ENCODE results near the gene MAPK9.
"Not testable (repeated sequence)": the region's sequence is repeated elsewhere in the genome, so short reads cannot be mapped to it uniquely, and the experiment has no call there.

MAPK9 gene

DNA sequence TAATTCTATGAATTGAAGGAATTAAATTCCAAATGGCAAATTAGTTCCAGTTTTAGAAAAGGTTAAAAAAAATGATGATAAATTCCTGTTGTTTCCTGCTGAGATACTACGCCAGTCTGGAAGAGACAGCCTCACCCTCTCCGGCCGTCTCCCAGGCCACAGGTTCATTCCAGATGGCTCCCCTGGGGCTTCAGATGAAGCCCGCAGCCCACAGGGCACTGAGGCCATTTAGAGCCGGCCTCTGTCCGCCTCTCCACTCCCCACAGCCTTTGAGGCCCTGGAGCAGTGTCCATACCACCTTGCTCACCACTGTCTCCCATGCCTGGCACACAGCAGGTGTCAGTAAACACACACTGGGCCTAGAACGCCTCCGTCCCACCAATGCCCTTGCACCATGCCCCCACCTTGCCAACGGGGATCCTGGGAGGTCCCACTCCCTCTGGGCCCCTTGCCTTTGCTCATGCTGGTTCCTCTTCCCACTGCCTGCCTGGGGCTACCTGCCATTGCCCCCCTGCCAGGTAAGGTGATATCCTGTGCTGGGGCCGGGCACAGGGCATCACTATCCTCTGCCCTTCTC, 35.2 kb upstream of the MAPK9 start:
- DNase-seq (ENCODE audit: low spot score), result no peak

DNA sequence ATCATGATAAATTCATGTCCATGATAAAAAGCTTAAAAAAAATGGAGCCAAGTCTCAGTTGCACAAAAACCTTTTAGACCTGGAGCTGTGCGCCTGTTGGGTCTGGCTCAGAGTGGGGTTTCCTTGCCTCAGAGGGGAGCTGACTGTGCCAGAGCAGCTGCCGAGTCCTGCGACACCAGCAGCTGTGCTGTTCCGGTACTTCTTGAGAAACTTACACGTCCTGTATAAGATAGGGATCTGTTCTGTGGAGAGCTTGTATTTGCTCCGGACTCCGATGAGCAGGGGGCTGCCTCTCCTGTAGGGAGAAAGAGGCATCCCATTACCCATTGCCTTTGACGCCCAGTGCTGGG, 32.7 kb upstream of the MAPK9 start:
- DNase-seq (ENCODE audit: low spot score), result no peak

DNA sequence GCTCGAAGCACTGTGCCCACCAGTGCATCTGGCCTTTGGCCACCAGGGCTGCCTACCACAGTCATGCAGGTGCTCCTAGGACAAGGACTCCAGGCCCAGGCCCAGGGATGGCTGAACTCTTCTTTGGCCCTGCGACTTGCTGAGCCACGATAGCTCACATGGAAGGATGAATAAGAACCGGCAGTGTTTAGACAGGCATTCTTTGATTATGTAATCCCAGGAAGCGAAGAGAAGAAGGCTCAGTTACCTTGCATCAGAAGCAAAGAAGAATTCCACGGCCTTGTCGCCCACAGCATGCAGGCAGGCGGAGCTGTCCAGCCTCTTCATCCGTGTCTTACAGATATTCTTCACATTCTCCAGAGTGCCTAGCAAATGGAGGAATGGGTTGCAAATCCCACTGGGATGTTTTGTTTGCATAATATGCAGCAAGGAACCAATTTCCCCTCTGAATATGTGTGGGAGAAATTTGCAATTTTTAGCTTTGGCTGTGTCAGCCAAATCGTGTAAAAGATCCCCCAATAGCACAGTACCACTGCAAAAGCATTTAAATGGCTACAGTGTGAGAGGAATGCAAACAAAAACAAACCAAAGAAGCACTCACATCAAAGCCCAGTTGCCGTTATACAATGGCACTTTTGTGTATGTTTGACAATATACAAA, 32.2 kb upstream of the MAPK9 start:
- DNase-seq (ENCODE audit: low spot score), result no peak

DNA sequence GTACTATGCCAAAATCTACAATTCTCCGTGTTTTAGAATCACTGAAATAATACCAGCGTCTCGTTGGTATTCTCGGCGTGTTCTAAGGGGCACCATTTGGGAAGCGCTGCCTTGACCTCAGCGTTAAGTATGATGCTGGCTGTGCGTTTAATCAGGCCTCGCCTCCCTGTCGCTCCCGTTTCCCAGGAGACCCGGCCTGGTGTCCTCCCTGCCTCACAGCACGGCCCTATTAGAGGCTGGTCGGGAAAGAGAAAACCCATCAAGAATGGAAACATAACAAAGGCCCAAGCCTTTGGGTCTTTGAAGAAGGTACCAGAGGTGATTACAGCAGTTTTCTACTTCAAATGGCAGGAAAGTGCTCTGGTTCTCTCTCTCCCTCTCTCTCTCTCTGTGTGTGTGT, 31.3 kb upstream of the MAPK9 start:
- DNase-seq (ENCODE audit: low spot score), result no peak

DNA sequence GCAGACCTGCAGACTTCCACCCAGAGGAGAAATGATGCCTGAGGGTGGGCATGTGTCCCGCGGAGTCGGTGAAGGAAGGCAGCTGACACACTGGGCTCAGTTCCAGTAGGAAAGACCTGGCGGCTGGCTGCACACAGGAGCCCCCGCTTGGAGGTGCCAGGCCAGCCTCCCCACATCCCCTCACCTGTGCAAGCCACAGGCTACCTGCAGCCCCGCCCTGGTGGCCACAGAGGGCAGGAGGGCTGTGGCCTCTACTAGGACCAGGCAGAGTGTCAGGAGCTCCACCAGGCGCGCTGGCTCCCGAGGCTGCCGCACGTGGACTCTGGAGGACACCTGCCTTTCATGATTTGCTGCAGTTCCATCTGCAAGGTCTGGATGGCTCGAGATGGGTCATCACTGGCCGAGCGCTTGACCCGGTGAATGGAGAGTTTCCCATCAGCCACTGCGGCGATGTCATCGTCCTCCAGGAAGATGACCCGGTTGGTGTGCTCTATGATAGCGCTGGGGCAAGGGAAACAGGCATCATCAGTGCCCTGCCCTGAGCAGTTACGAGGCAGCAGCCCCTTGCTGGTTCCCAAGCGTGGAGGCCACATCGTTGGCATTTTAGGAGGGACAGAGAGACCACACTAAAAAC, 26.7 kb upstream of the MAPK9 start:
- no peak for DNase-seq (ENCODE audit: low spot score)

DNA sequence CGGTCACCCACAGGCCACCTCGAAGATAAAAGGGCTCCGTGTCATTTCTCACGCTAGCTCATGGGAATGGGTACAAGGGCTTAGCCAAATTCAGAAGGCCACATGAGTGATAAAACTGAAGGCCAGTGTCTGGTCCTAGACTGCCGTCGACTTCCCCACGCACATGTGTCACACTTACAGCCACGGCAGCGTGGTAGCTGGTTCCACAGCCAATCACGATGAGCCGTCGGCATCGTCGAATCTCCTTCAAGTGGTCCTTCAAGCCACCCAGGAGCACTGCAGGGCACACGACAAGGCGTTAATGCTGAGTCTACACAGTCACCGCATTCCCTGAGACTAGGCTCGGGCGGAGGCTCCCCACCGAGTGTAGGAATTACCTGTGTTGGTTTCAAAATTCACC, 24.7 kb upstream of the MAPK9 start:
- no peak for DNase-seq (ENCODE audit: low spot score)

DNA sequence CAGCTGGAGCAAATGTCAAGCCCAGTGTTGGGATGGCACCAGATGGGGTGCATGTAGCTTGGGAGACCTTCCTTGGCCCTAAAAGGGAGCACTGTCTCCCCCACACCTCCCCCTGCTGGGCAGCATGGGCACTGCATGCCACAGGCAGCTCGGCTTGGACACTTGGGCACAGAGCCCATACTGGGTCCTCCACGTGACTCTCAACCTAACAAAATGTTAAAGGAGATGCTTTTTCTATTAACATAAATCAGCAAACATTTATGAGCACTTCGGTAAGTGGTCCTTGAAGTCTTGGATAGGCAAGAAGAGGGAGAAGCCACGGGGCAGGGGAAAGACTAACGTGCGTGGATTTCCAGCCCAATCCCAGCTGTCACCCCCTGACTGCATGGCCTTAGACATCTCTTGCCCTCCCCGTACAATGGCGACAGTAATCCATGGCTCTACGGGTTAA, 23.9 kb upstream of the MAPK9 start:
- DNase-seq (ENCODE audit: low spot score), result peak; percentile 83

DNA sequence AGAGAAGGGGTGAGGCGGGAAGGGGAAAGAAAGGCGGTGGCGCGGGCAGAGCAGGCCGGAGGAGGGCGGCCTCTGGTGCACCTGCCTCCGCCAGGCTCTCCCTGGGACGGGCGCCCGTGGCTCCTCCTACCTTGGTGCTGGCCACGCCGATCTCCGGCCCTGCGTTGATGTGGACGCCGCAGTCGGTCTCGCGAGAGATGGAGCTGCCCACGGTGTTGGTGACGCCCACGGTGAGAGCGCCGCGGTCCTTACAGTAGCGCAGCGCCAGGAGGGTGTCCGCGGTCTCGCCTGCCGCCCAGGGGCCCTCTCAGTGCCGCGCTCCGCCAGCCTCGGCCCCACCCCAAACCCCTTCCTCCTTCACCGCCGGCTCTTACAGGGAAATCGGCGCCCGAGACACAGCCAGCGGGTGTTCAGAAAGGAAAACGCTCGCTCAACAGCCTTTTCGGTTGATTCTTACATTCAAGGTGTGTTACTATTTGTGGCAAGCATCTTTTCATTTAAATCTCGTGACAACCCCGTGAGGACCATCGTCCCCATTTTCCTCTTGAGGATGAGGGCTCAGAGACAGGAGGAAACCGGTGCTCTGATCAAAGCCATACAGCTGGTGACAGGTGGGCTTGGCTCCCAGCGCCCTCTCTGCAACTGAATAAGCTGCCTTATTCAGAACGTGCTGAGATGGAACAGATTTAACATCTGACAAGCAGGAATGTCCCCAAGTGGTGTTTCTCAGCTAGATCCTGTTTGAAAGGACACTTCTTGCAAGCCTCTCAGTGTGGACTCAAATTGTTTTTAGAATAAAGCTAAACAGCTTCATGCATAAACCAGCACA, 22.0 kb upstream of the MAPK9 start:
- DNase-seq (ENCODE audit: low spot score), result peak; percentile 91

DNA sequence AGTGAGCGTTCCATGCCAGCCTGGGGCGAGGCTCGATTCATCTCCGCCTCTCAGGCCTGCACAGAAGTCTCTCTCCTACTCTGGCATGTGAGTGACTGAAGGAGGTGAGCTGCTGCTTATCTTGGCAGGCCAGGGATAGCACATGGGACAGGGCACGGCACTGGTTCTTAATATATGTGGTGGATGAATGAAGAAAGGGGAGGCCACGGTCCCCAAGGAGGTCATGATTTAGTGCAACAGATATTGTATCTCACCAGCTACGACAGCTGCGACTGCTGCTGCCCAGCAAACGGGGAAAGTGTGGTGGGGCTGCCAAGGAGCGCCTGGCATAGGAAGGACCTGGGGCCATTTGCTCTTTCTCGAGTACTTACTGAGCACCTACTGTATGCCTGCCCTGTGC, 19.3 kb upstream of the MAPK9 start:
- no peak for DNase-seq (ENCODE audit: low spot score)

DNA sequence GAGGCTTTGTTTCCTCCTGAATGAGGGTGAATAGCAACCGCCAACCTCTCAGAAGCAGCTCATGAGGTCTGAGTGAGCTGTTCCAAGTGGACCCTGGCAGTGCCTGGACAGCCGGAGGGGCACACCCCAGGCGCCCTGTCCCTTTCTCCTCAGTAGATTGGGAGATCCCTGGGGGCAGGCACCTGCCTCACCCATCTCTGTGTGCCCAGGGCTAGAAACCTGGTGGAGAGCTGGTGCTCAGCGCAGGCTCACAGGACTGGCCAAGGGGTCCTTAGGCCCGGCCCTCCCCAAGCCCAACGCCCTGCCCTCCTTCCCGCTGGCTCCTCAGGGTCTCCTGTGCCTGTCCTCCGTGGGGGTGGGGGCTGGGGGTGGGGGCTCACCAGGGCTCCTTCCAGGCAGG, 14.9 kb upstream of the MAPK9 start:
- no peak for DNase-seq (ENCODE audit: low spot score)

DNA sequence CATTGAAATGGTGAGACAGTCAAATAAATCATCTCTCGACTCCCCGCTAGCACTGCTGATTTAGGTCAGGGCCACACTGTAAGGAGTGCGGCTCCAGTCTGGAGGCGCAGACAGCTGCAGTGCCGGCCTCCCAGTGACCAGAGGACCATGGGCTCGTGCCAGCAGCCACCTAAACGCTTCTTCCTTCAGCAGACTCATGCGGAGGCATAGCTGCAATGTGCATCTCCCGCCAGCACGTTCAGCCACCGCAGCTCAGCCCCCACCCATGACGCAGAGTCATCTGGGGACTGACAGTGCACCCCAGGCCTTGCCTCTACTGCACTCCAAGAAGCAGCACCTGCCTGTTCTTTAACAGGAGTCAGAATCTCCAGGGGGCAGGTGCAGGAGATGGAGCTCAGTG, 13.6 kb upstream of the MAPK9 start:
- DNase-seq (ENCODE audit: low spot score), result no peak

DNA sequence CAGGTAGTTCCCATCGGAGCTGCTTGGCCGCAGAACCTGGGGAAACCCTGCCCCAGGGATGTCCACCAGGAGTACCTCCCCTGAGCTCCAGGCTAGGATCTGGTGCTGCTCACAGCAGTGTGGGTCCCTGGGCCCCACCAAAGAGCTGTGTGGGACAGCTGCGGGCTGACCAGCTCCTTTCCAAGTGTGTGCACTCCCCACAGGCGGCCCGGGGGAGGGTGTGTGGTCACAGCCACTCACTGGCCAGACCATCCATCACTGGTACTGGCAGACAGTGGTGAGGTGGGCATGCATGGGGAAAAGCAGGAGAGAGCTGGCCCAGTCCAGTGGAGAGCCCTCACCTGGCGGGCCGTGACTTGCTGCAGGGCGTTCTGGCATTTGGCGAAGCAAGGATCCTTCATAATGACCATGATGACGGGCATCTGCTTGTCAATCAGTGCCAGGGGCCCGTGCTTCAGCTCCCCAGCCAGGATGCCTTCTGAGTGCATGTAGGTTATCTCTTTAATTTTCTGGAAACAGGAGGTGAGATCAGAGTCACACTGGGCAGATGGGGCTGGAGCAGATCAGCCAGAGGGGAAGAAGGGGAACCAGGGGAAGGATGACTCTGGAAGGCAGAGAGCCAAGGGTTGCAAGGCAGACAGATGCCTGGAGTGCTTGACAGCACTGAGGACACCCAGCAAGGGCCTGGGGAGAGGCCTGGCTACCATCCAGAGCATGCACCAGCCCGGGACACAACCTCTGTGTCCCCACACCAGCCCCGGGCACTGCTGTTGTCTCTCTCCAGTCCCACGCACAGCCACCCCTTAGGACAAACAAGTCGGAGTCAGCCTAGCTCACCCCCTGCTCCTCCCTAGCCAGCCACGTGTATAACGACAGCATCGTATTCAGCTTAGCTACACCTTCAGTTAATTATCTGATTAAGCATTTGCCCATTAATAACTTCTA, 12.8 kb upstream of the MAPK9 start:
- DNase-seq (ENCODE audit: low spot score), result no peak

DNA sequence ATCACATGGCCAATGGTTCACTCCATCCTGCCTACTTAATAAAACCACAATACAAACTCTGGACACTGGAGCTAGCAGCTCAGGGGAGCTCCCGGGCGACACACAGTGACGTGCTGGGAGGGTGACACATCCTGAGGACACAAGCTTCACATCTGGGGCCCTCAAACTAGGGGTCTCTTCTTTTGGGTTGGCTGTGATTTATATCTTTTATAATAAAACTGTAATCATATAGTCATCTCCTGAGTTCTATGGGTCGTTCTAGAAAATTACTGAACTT, 12.1 kb upstream of the MAPK9 start:
- DNase-seq (ENCODE audit: low spot score), result no peak

DNA sequence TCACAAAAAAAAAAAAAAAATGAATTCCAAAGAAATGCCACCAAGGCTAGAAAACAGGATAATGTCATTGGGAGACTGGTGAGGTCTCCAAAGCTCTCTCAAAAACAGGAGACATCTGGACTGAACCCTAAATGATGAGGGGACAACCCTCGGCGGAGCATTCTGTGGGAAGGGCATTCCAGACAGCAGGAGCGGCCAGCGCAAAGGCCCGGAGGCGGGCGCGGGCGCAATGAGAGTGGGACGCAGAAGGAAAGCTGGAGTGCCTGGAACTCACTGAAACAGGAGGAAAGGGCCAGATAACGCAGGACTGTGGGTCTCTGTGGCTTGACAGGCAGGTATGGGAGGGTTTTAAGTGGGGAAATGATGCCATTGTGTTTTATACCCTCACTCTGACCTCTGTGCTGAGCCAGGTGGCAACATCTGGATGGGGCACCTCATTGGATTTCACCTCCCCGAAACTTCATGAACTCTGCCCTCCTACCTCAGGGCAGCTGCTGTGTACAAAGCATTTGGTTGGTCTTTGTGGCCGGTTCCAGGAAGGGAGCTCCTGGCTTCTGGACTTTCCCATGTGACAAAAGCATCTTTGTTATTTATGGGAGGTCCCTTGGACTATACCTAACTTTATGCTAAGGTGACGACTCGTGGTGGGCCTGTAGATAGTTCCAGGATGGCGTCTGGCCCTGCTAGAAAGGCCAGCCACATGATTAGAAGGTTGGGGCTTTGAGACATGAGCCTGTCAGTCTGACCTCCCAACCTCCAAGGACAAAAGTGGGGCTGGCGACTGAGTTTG, 11.5 kb upstream of the MAPK9 start:
- no peak for DNase-seq (ENCODE audit: low spot score)

DNA sequence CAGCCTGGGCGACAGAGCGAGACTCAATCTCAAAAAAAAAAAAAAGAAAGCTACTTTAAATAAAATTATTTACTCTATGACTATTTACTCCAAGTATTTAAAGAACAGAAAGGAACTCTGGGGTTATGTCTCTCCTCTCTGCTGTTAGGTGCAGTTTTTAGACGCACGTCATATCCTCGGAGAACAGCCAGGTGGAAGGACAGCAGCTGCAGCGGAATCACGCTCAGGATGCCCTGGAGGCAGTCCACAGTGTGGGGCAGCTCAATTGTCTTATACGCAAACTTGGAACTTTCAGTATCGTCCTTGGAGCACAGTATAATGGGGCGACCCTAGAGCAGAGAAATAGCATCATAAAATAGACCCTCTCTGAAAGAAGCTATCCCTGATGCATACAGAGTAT, 10.4 kb upstream of the MAPK9 start:
- no peak for DNase-seq (ENCODE audit: low spot score)

DNA sequence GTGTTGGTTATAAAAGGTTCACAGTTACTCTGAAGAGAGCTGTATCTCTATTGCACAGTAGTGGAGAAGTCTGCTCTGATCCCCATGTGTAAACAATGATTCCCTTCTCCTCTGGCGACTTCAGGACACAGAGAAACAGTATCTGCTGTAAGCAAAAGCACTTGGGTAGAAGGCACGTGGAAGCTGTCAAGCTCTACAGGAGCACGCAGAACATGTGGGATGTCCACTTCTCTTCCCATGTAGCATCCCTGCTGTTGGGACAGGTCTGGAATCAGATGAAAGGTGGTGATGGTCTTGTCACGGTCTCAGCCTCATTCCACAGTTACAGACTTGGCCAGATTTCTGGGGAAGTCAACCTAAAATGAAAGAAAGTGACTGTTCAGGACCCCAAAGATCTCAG, 9.4 kb upstream of the MAPK9 start:
- no peak for DNase-seq (ENCODE audit: low spot score)

DNA sequence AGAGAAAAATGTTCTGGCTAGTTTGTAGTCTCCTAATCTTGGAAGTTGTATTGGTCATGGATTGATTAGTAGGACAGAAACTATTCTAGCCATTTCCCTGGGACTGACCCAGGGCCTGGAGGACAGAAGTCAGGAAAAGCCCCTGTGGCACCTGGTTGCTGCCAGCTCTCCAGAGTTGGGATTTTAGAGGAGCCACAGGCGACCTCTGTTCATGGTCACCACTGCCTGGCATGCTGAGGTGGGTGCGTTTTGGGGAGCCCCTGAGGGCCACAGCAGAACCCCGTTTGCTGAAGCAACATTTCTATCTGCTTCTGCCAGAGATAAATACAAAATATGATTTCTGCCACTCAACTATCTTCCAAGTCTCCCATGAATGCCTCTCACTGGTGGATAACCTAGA, 7.6 kb upstream of the MAPK9 start:
- no peak for DNase-seq (ENCODE audit: low spot score)

DNA sequence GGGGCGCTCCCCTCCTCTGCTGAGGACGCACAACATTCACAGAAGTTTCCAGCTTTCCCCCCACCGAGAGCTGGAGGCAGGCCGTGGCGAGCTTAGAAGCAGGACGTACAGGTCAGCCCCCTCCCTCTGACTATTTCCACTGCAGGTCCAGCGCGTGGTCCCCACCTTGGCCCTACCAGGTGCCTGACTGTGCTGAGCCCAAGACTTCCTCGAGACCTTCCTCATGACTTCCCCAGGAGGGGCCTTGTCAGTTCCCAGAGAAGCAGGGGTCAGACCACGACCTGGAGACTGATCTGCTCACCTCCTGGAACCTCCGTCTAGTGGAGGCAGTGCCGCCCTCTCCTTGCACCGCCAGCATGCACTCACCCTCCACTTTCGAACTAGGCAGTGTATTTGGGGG, 7.1 kb upstream of the MAPK9 start:
- not testable (repeated sequence) for DNase-seq (ENCODE audit: low spot score)

DNA sequence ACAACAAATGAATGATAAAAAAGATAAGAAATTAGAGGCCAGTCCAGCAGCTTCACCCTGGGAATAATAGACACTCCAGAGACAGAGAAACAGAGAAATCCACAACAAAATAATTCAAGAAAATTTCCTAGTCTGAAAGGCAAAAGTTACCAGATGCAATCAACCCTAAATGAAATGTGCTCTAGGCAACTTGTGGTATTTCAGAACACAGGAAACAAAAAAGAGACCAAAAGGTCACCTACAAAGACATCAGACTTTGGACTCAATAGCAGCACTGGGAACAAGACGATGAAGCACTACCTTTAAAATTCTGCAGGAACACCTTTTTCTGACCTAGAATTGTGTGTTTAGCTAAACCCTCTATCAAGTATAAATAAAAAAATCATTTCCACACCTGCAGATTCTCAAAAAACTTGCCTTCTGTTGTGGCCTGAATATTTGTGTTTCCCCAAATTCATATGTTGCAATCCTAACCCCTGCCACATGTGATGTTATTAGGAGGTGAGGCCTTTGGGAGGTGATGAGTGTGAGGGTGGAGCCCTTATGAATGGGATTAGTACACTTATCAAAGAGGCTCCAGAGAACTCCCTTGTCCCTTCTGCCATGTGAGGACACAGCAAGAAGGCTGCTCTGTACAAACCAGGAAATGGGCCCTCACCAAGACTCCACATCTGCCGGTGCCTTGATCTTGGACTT, 5.9 kb upstream of the MAPK9 start:
- DNase-seq (ENCODE audit: low spot score), result no peak

DNA sequence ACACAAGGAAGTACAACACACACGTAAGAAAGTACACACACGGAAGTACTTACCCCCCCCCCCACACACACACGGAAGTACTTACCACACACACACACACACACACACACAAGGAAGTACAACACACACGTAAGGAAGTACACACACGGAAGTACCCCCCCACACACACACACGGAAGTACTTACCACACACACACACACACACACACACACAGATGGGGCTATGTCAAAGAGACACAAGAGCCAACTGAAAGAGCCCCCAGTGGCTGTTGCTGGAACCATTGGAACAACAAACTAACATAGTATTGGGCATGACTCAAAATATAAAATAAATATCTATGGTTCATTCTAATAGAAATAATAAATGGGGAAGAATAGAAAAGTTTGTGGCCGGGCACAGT, 4.9 kb upstream of the MAPK9 start:
- DNase-seq (ENCODE audit: low spot score), result no peak

Data from D341Med (cell line).